HG03571 (cell line): Measurements from ENCODE around the gene MTHFR.

Experiments
- ATAC-seq: cut with Tn5 transposase; IDR thresholded peaks from one replicate; pipeline ENCODE4 v1.9.1; 2021; ENCODE audit not compliant: unreplicated experiment

MTHFR gene

GRCh38 chr1:11736746-11737639, 68.8 kb downstream of the MTHFR start:
- no peak for ATAC-seq

- no peak for ATAC-seq
Measured at GRCh38 chr1:11735854-11736745, 69.7 kb downstream of the MTHFR start, which contains the start of gene AGTRAP. Gene AGTRAP, plus strand, starts transcription at chr1:11736136. Its CDS starts 73 bp downstream, at chr1:11736209.
